ENCODE measurements around the gene DFFA.
"Not testable (repeated sequence)": the region's sequence is repeated elsewhere in the genome, so short reads cannot be mapped to it uniquely, and the experiment has no call there.

The DFFA gene

GRCh38 chr1:10425826-10426534 is 46.3 kb downstream of the DFFA start:
- not testable (repeated sequence) for DNase-seq

- no peak for DNase-seq
These were observed 47.7 kb downstream of the DFFA start for GRCh38 chr1:10424651-10425050.

- DNase-seq: no peak
These were observed 48.3 kb downstream of the DFFA start for GRCh38 chr1:10424034-10424433.

GRCh38 chr1:10421637-10422036 is 50.7 kb downstream of the DFFA start:
- no peak for DNase-seq

- DNase-seq: no peak
These were observed 53.0 kb downstream of the DFFA start for GRCh38 chr1:10419351-10419750.

- DNase-seq: not testable (repeated sequence)
These were observed 53.6 kb downstream of the DFFA start for GRCh38 chr1:10418741-10419140.

- DNase-seq: not testable (repeated sequence)
These were observed 56.4 kb downstream of the DFFA start for GRCh38 chr1:10415967-10416366.

- peak; percentile 13 for DNase-seq
These were observed 57.0 kb downstream of the DFFA start for GRCh38 chr1:10415211-10415930.

GRCh38 chr1:10407201-10407600 is 65.1 kb downstream of the DFFA start:
- DNase-seq: no peak

Data from NCI-H69 (cell line).